ENCODE measurements around the gene NXPE1. TPM values are rescaled to one million over a fixed set of nuclear protein-coding genes. Genes with fewer than 3 reads are reported as not detected.

Gene NXPE1
- polyA plus RNA-seq, 1 of the 3 experiments (the other 2 are of a cell fraction) = not detected

DNA sequence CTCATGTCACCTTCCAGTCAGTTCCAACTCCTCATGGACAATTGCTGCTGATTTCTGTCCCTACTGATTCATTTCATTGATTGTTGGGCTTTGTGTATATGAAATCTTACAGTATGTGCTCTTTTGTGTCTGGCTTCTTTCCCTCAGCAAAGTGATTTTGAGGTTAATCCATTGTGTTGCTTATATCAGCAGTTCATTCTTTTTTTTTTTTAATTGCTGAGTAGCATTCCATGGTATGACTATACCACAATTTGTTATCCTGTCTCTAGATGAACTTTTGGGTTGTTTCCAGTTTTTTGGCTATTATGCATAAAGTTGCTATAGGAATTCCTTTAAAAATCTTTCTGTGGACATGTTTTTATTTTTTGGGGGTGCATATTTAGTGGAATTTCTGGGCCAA lies 59.9 kb downstream of the NXPE1 start:
- no peak overlapping the region for H2AFZ ChIP-seq (ENCODE audit: low read depth)
- ChIA-PET POLR2A (no interaction called here), CTCF (no interaction called here)
- no peaks in the 10 kb centered on the region for H4K20me1 ChIP-seq (ENCODE audit: insufficient read depth)
- H3K4me3 ChIP-seq (ENCODE audit: low read depth in 2 of 2, low read length in 1 of 2) = no peak overlapping the region
- no peaks in the 10 kb centered on the region for H3F3A ChIP-seq (replicated peaks; ENCODE audit: insufficient read depth)
- no peaks in the 10 kb centered on the region for H3K27me3 ChIP-seq (ENCODE audit: insufficient read depth)
- no peak overlapping the region for H3K4me2 ChIP-seq
- H3K4me1 ChIP-seq (ENCODE audit: control insufficient read depth in 1 of 2, insufficient read depth in 2 of 2, low read depth in 1 of 2, low read length in 1 of 2) = 0 out of 4 replicates have a peak, but pooled peaks cover 0 to 5% of the 10 kb centered on the region in 2 experiments
- H3K9ac ChIP-seq = no peak overlapping the region
- H3K36me3 ChIP-seq (replicated peaks in 1 of 2; ENCODE audit: control insufficient read depth in 1 of 2, insufficient read depth in 2 of 2, low read length in 1 of 2) = no peaks in the 10 kb centered on the region
- TF ChIP-seq NFIC (IDR thresholded peaks at IDR 0.05; ENCODE audit: borderline replicate concordance) = no peak
- TF ChIP-seq USF1 (IDR thresholded peaks at IDR 0.05; ENCODE audit: borderline replicate concordance, low read depth) = no peak
- TF ChIP-seq FOSL2 (IDR thresholded peaks at IDR 0.05; ENCODE audit: borderline replicate concordance, low read depth) = no peak
- no peak for TF ChIP-seq GABPA (IDR thresholded peaks at IDR 0.05; ENCODE audit: low read depth)
- TF ChIP-seq, protein P1, sequence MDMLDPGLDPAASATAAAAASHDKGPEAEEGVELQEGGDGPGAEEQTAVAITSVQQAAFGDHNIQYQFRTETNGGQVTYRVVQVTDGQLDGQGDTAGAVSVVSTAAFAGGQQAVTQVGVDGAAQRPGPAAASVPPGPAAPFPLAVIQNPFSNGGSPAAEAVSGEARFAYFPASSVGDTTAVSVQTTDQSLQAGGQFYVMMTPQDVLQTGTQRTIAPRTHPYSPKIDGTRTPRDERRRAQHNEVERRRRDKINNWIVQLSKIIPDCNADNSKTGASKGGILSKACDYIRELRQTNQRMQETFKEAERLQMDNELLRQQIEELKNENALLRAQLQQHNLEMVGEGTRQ (IDR thresholded peaks at IDR 0.05; ENCODE audit: borderline replicate concordance, low read depth, low read length) = no peak
- no peak for TF ChIP-seq ELF1 (IDR thresholded peaks at IDR 0.05)
- TF ChIP-seq NRF1 (IDR thresholded peaks at IDR 0.05; ENCODE audit: low read depth, low read length) = no peak
- no peak for TF ChIP-seq RXRA (IDR thresholded peaks at IDR 0.05; ENCODE audit: borderline replicate concordance, low read depth)
- TF ChIP-seq SMC3 (IDR thresholded peaks at IDR 0.05; ENCODE audit: low read depth, low read length) = no peak
- TF ChIP-seq YY1 (IDR thresholded peaks at IDR 0.05; ENCODE audit: low read depth) = no peak
- TF ChIP-seq EZH2phosphoT487 (IDR thresholded peaks at IDR 0.05; ENCODE audit: borderline replicate concordance, low read depth) = no peak
- no peak for TF ChIP-seq CHD2 (IDR thresholded peaks at IDR 0.05; ENCODE audit: low read length, partially characterized antibody)
- TF ChIP-seq SIN3A (IDR thresholded peaks at IDR 0.05; ENCODE audit: borderline replicate concordance, low read depth, low read length) = no peak
- TF ChIP-seq JUND (IDR thresholded peaks at IDR 0.05) = no peak
- no peak for TF ChIP-seq TCF12 (IDR thresholded peaks at IDR 0.05)
- no peak for TF ChIP-seq POLR2AphosphoS5 (IDR thresholded peaks at IDR 0.05; ENCODE audit: low read depth, low read length)
- TF ChIP-seq MAX (IDR thresholded peaks at IDR 0.05; ENCODE audit: low read depth) = no peak
- TF ChIP-seq, protein P2, sequence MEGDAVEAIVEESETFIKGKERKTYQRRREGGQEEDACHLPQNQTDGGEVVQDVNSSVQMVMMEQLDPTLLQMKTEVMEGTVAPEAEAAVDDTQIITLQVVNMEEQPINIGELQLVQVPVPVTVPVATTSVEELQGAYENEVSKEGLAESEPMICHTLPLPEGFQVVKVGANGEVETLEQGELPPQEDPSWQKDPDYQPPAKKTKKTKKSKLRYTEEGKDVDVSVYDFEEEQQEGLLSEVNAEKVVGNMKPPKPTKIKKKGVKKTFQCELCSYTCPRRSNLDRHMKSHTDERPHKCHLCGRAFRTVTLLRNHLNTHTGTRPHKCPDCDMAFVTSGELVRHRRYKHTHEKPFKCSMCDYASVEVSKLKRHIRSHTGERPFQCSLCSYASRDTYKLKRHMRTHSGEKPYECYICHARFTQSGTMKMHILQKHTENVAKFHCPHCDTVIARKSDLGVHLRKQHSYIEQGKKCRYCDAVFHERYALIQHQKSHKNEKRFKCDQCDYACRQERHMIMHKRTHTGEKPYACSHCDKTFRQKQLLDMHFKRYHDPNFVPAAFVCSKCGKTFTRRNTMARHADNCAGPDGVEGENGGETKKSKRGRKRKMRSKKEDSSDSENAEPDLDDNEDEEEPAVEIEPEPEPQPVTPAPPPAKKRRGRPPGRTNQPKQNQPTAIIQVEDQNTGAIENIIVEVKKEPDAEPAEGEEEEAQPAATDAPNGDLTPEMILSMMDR (IDR thresholded peaks at IDR 0.05) = no peak
- TF ChIP-seq MXI1 (IDR thresholded peaks at IDR 0.05; ENCODE audit: low read depth, low read length) = no peak
- no peak overlapping the region for H3K27ac ChIP-seq (ENCODE audit: low read depth in 2 of 2, low read length in 1 of 2)
- no peaks in the 10 kb centered on the region for H3K9me2 ChIP-seq
- no peaks in the 10 kb centered on the region for H3K9me3 ChIP-seq
- no peaks in the 10 kb centered on the region for H3K79me2 ChIP-seq (ENCODE audit: insufficient read depth)
- no peak for DNase-seq
